OCI-LY3 (cell line): ENCODE data around the gene INTS1.

Experiments
- EZH2phosphoT487 ChIP-seq: fragments of 200-600 bp; shearing (Covaris generic); IDR thresholded peaks from 2 replicates; pipeline ENCODE4 v1.6.1; 2018; ENCODE audit warnings: antibody characterized with exemption, mixed run types, low read depth
- TF ChIP-seq, protein P1 (sequence below): fragments of 200-600, 300-600 bp; sonication (generic); IDR thresholded peaks from 2 replicates; pipeline ENCODE4 v1.5.1; 2014; ENCODE audit warnings: antibody characterized with exemption, low read length, low read depth

DNA sequence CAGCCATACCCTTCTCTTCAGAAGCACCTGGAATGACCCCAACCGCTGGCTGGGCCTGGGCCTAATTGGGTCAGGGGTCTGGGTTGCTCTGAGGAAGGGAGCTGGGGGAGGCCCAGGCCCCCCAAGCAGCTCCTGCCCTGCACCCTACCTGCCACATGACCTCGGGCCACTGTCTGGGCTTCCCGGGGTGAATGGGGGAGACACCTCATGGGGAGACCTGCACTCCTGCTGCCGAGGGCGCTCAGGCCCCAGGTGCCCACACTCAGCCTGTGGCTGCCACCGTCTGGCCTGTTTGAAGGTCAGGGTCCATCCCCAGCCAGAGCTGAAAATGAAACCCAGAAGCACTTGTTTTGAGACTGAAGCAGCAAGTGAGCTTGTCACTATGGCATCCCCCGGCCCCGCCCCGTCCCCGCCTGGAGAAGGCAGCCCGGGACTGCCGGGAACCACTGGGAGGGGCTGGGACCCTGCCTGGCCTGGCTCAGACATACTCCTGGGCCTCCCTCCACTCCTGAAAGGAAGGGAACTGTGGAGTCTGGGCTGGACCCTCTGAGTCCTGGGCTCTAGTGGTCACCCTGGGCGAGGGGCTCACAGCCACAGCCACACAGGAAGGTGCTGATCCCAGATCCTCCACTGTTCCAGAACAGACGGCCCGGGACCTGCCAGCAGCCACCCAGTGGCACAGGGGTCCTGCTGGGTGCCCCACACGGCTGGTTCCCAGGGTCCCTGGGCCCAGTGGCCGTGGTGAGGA is 37.5 kb downstream of the INTS1 start:
- TF ChIP-seq, protein P1, sequence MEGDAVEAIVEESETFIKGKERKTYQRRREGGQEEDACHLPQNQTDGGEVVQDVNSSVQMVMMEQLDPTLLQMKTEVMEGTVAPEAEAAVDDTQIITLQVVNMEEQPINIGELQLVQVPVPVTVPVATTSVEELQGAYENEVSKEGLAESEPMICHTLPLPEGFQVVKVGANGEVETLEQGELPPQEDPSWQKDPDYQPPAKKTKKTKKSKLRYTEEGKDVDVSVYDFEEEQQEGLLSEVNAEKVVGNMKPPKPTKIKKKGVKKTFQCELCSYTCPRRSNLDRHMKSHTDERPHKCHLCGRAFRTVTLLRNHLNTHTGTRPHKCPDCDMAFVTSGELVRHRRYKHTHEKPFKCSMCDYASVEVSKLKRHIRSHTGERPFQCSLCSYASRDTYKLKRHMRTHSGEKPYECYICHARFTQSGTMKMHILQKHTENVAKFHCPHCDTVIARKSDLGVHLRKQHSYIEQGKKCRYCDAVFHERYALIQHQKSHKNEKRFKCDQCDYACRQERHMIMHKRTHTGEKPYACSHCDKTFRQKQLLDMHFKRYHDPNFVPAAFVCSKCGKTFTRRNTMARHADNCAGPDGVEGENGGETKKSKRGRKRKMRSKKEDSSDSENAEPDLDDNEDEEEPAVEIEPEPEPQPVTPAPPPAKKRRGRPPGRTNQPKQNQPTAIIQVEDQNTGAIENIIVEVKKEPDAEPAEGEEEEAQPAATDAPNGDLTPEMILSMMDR, result no peak
- TF ChIP-seq EZH2phosphoT487, result no peak
